Mucosa of descending colon (tissue), 3 donors: ENCODE data around the gene LIPI. TPM values are rescaled to one million over a fixed set of nuclear protein-coding genes. Genes with fewer than 3 reads are reported as not detected.
"Not testable (repeated sequence)": the region's sequence is repeated elsewhere in the genome, so short reads cannot be mapped to it uniquely, and the experiment has no call there.

Source experiments
- ATAC-seq: fragments of 200-7000 bp; cut with Tn5 transposase; one replicate; pipeline ENCODE4 v1.9.1; 2020; ENCODE audit warnings: mild to moderate bottlenecking, moderate library complexity
- DNase-seq, 3 donors: peaks; one replicate each; pipeline ENCODE4 v3.0.0-alpha.2; 2020
- H3K36me3 ChIP-seq: fragments of 200-600 bp; one replicate; pipeline ENCODE4 v1.8.0; 2021; ENCODE audit warnings: low read depth, mild to moderate bottlenecking
- H3K4me1 ChIP-seq: fragments of 200-600 bp; one replicate; pipeline ENCODE4 v1.8.0; 2021; ENCODE audit warnings: low read depth, mild to moderate bottlenecking
- H3K4me3 ChIP-seq: fragments of 200-600 bp; one replicate; pipeline ENCODE4 v1.8.0; 2021; ENCODE audit warnings: mild to moderate bottlenecking
- H3K9me3 ChIP-seq: fragments of 200-600 bp; one replicate; pipeline ENCODE4 v1.8.0; 2021; ENCODE audit warnings: mild to moderate bottlenecking
- CTCF ChIP-seq: fragments of 200-600 bp; IDR thresholded peaks from one replicate; pipeline ENCODE4 v1.8.0; 2022; ENCODE audit warnings: antibody characterized with exemption, mild to moderate bottlenecking
- intact Hi-C, 2 donors: fragments of 100-400 bp; cut with DNase I in 1 of 2; cut with micrococcal nuclease in 1 of 2; formaldehyde crosslinking; loops; one replicate each; pipeline versions ENCODE4 v1.11.0 to v1.11.1; 2022; cut with DNase I, micrococcal nuclease
- total RNA-seq, 3 donors: library from RNA; stranded (reverse); fragmentation: NEBNext Ultra II Directional in 2 of 3; extraction: Animal tissue kit (Norgen Biotek cat#: 25700) in 2 of 3; gene quantifications; one replicate each; pipeline versions ENCODE4 v1.2.1 to v1.2.4, GENCODE V29; 2021 to 2023
- donor health status: DM: no; HTN: no; CAD: no; lungs with moderate emphysema.
- donor health status: DM: no; HTN: no; CAD: no.
- donor health status: DM: no; HTN: yes; CAD: no.

Gene LIPI
- total RNA-seq, 3 donors from 2014 or later = not detected

GRCh38 chr21:14097881-14098499 is 112.8 kb downstream of the LIPI start:
- no peak for TF ChIP-seq CTCF
- Histone ChIP-seq H3K36me3 (no peaks in the 10 kb centered on the region), H3K9me3 (no peaks in the 10 kb centered on the region), H3K4me1 (no peaks in the 10 kb centered on the region), H3K4me3 (no peak overlapping the region)
- DNase-seq = no peak
- intact Hi-C loops = no loop called here
- no peak for ATAC-seq

- Histone ChIP-seq H3K36me3 (no peaks in the 10 kb centered on the region), H3K4me1 (no peaks in the 10 kb centered on the region), H3K4me3 (no peak overlapping the region), H3K9me3 (no peaks in the 10 kb centered on the region)
- ATAC-seq = no peak
- intact Hi-C loops = no loop called here
- DNase-seq = no peak
- no peak for TF ChIP-seq CTCF
Measured at GRCh38 chr21:14096577-14096976, 114.2 kb downstream of the LIPI start.

GRCh38 chr21:14096172-14096571 is 114.6 kb downstream of the LIPI start:
- H3K36me3 ChIP-seq = no peaks in the 10 kb centered on the region
- H3K4me3 ChIP-seq = no peak overlapping the region
- ATAC-seq = no peak
- H3K4me1 ChIP-seq = no peaks in the 10 kb centered on the region
- intact Hi-C loops = no loop called here
- TF ChIP-seq CTCF = no peak
- no peak for DNase-seq
- H3K9me3 ChIP-seq = no peaks in the 10 kb centered on the region

GRCh38 chr21:14095056-14095455 is 115.7 kb downstream of the LIPI start:
- no peaks in the 10 kb centered on the region for H3K4me1 ChIP-seq
- no peaks in the 10 kb centered on the region for H3K36me3 ChIP-seq
- no peak for ATAC-seq
- no peaks in the 10 kb centered on the region for H3K9me3 ChIP-seq
- intact Hi-C loops = no loop called here
- DNase-seq = no peak
- no peak overlapping the region for H3K4me3 ChIP-seq
- TF ChIP-seq CTCF = no peak

- no peaks in the 10 kb centered on the region for H3K9me3 ChIP-seq
- ATAC-seq = no peak
- no peak for DNase-seq
- no peaks in the 10 kb centered on the region for H3K4me1 ChIP-seq
- no peaks in the 10 kb centered on the region for H3K36me3 ChIP-seq
- no peak overlapping the region for H3K4me3 ChIP-seq
- intact Hi-C loops = no loop called here
- TF ChIP-seq CTCF = no peak
Measured at GRCh38 chr21:14092834-14093560, 117.8 kb downstream of the LIPI start.

- DNase-seq, H3K4me3 ChIP-seq, intact Hi-C loops, ATAC-seq, H3K4me1 ChIP-seq, H3K9me3 ChIP-seq, H3K36me3 ChIP-seq: not testable (repeated sequence)
Measured at GRCh38 chr21:14090184-14090583, 120.6 kb downstream of the LIPI start.
